Esophagus squamous epithelium (tissue), 5 donors: ENCODE data around the gene SLC37A3. TPM values are rescaled to one million over a fixed set of nuclear protein-coding genes. Genes with fewer than 3 reads are reported as not detected.

Source experiments
- DNase-seq: peaks from one replicate; lab custom pipeline; 2025; lab: John Stamatoyannopoulos, UW
- H3K27ac ChIP-seq, 4 donors: fragments of 200-600 bp; sonication (generic); one replicate each; pipeline ENCODE4 v1.5.1; 2016 to 2019; ENCODE audit warnings: mild to moderate bottlenecking in 1 of 4
- H3K27me3 ChIP-seq, 4 donors: fragments of 200-600 bp; sonication (generic); 1 replicate in 3 of 4; 2 replicates in 1 of 4; pipeline versions ENCODE4 v1.5.1 to v1.6.0; 2017 to 2021; ENCODE audit warnings: antibody characterized with exemption in 1 of 4
- H3K36me3 ChIP-seq, 3 donors: fragments of 200-600 bp; sonication (generic); one replicate each; pipeline ENCODE4 v1.5.1; 2016 to 2019
- H3K4me1 ChIP-seq, 3 donors: fragments of 200-600 bp; sonication (generic); one replicate each; pipeline ENCODE4 v1.5.1; 2017 to 2019
- H3K4me3 ChIP-seq, 4 donors: fragments of 200-600 bp; sonication (generic); 1 replicate in 3 of 4; 2 replicates in 1 of 4; pipeline ENCODE4 v1.5.1; 2016 to 2019; ENCODE audit warnings: mild to moderate bottlenecking in 2 of 4, moderate library complexity in 1 of 4
- H3K9me3 ChIP-seq, 3 donors: fragments of 200-600 bp; sonication (generic); one replicate each; pipeline ENCODE4 v1.5.1; 2016 to 2019
- CTCF ChIP-seq, 6 experiments: fragments of 450-650 bp in 4 of 6; fragments of 200-600 bp in 2 of 6; sonication (generic) in 2 of 6; IDR thresholded peaks; one replicate each; pipeline ENCODE4 v1.5.1; 2016 to 2019; ENCODE audit warnings: antibody characterized with exemption in 6 of 6, mild to moderate bottlenecking in 4 of 6, moderate library complexity in 4 of 6
- POLR2A ChIP-seq, 4 donors: fragments of 450-650 bp; IDR thresholded peaks; one replicate each; pipeline ENCODE4 v1.6.1; 2017; ENCODE audit warnings: antibody characterized with exemption in 4 of 4, mild to moderate bottlenecking in 4 of 4, moderate library complexity in 3 of 4
- WGBS, 2 donors: methylation state at CpG; one replicate each; pipeline ENCODE4 v1.1.5; 2018; 5-methylcytosine and 5-hydroxymethylcytosine counted together
- intact Hi-C: fragments of 100-400 bp; cut with DNase I; formaldehyde crosslinking; loops from one replicate; pipeline ENCODE4 v1.15.0; 2022
- small RNA-seq, 4 donors: library from RNA; depleted of rRNA; stranded (forward); fragments of <200 nt; gene quantifications; one replicate each; pipeline ENCODE3, GENCODE V24; 2016
- total RNA-seq, 4 donors: library from RNA; depleted of rRNA; stranded (reverse); fragments of >200 nt; gene quantifications; one replicate each; pipeline ENCODE4 v1.1.0, GENCODE V29; 2016
- donor health status: DM: yes; HTN: yes; CAD: no.

SLC37A3 gene
- total RNA-seq, 4 donors from 2014 or later, result 17.8 to 44.4 (median 20.9) TPM

GRCh38 chr7:140284062-140284461, 114.3 kb downstream of the SLC37A3 start:
- Histone ChIP-seq H3K4me3 (no peak overlapping the region), H3K27ac (no peak overlapping the region), H3K9me3 (no peaks in the 10 kb centered on the region), H3K27me3 (no peaks in the 10 kb centered on the region), H3K36me3 (no peaks in the 10 kb centered on the region), H3K4me1 (no peaks in the 10 kb centered on the region)
- 86 to 96% methylated on average over 1 of the region's 1 CpG for WGBS, 2 donors
- no peak for TF ChIP-seq CTCF (IDR thresholded peaks at IDR 0.05)
- no peak for TF ChIP-seq POLR2A (IDR thresholded peaks at IDR 0.05)
- intact Hi-C loops, result no loop called here
- DNase-seq, result no peak

Small RNAs within 50 kb of the gene (small RNA-seq; reads per million reads assigned to genes)
- gene RNA5SP247, result 0 reads per million in 4 donors
- gene RNA5SP248, result 83.9 to 213 (median 95.1) reads per million in 4 donors

Other genes starting within 250 kb of the SLC37A3 start
- gene KDM7A, start 221.5 kb downstream of the SLC37A3 start, total RNA-seq, result 10 to 100 TPM; 11.5 to 28.3 (median 19.9) TPM
- gene RAB19, start 5.5 kb upstream of the SLC37A3 start, total RNA-seq, result under 1 TPM in 2 of 4 donors, not detected in 2; 0.57 to 0.68 TPM
- gene MKRN1, start 81.0 kb upstream of the SLC37A3 start, total RNA-seq, result 10 to 100 TPM; 42.6 to 66.4 (median 43.5) TPM
- 10 to 100 TPM in 1 of 4 donors, 1 to 10 TPM in 2, under 1 TPM in 1; 0.92 to 11.1 (median 1.9) TPM for gene DENND2A, start 242.3 kb upstream of the SLC37A3 start, total RNA-seq